K562 (cell line): Measurements from ENCODE around the gene TMEM120B. TPM values are rescaled to one million over a fixed set of nuclear protein-coding genes. Genes with fewer than 3 reads are reported as not detected.

Experiments
- ATAC-seq: fragments of 200-7000 bp; cut with Tn5 transposase; 3 replicates; pipeline ENCODE4 v1.9.1; 2020; ENCODE audit warnings: moderate library complexity
- BruUV-seq: library from RNA; stranded (reverse); fragments of 400-500 nt; replicated peaks from 2 replicates; lab custom pipeline; 2021; lab: Mats Ljungman, UMichigan
- CTCF ChIA-PET: fragments of 300-600 bp; formaldehyde crosslinking; extraction: SDS; loops from one replicate; lab custom pipeline; 2021; ENCODE audit warnings: low intra/inter-chr PET ratio; lab: Yijun Ruan, JAX
- POLR2A ChIA-PET: fragments of 300-600, 350-650 bp; sonication (Branson Sonifier 250); formaldehyde crosslinking; extraction: SDS; loops from one replicate; lab custom pipeline; 2021; ENCODE audit warnings: antibody characterized with exemption, inconsistent platforms; lab: Yijun Ruan, JAX
- DNase-seq, 4 experiments: peaks; one replicate each; pipeline versions ENCODE4 v3.0.0 to v3.0.0-alpha.2; 2011 to 2018; ENCODE audit warnings: low spot score in 3 of 4, mixed read lengths in 3 of 4; ENCODE audit errors: extremely low read depth in 1 of 4
- FAIRE-seq: peaks from 2 replicates; lab custom pipeline; 2011; peaks lifted over from hg19 to GRCh38; lab: Jason Lieb, UNC
- H2AFZ ChIP-seq: 2 replicates; pipeline ENCODE4 v1.6.0; 2011; ENCODE audit warnings: low read depth, low read length, control low read depth, inconsistent platforms
- H3K27ac ChIP-seq: fragments of 200-600 bp; 3 replicates; pipeline ENCODE4 v1.8.0; 2011; ENCODE audit warnings: low read depth, mild to moderate bottlenecking, control low read depth, inconsistent platforms, low read length, moderate library complexity, mixed read lengths; ENCODE audit errors: extremely low read depth
- H3K27me3 ChIP-seq, 2 experiments: fragments of 300-600 bp in 1 of 2; 2 replicates in 1 of 2; 3 replicates in 1 of 2; pipeline versions ENCODE4 v1.6.0 to v1.8.0; 2011; ENCODE audit warnings: inconsistent platforms in 2 of 2, low read length in 2 of 2, mild to moderate bottlenecking in 1 of 2, mixed read lengths in 1 of 2, moderate library complexity in 1 of 2; ENCODE audit not compliant: control insufficient read depth in 2 of 2, insufficient read depth in 2 of 2
- H3K36me3 ChIP-seq: fragments of 300-600 bp; 3 replicates; pipeline ENCODE4 v1.8.0; 2011; ENCODE audit warnings: mild to moderate bottlenecking, low read length, inconsistent platforms; ENCODE audit not compliant: control insufficient read depth, insufficient read depth
- H3K4me1 ChIP-seq, 2 experiments: fragments of 200-600 bp in 1 of 2; replicated peaks in 1 of 2; 2 replicates in 1 of 2; 3 replicates in 1 of 2; pipeline versions ENCODE4 v1.5.1 to v1.8.0; 2011; ENCODE audit warnings: inconsistent platforms in 2 of 2, low read length in 2 of 2, mild to moderate bottlenecking in 1 of 2, mixed read lengths in 1 of 2, moderate library complexity in 1 of 2; ENCODE audit not compliant: control insufficient read depth in 2 of 2, insufficient read depth in 2 of 2
- H3K4me2 ChIP-seq: 2 replicates; pipeline ENCODE4 v1.6.1; 2011; ENCODE audit warnings: low read length, control low read depth, inconsistent platforms, mixed read lengths; ENCODE audit not compliant: insufficient read depth
- H3K4me3 ChIP-seq: fragments of 200-600 bp; sonication (generic), shearing (Covaris generic); 2 replicates; pipeline ENCODE4 v1.5.1; 2016; ENCODE audit warnings: control low read depth, inconsistent platforms
- H3K79me2 ChIP-seq: fragments of 200-600 bp; 3 replicates; pipeline ENCODE4 v1.8.0; 2011; ENCODE audit warnings: low read length, inconsistent platforms; ENCODE audit not compliant: control insufficient read depth, insufficient read depth
- H3K9ac ChIP-seq, 2 experiments: 2 replicates each; pipeline versions ENCODE4 v1.6.0 to v1.6.1; 2011; ENCODE audit warnings: low read depth in 2 of 2, low read length in 2 of 2, control low read depth in 1 of 2, inconsistent platforms in 1 of 2, mild to moderate bottlenecking in 1 of 2, mixed read lengths in 1 of 2; ENCODE audit not compliant: insufficient read depth in 1 of 2
- H3K9me1 ChIP-seq: one replicate; pipeline ENCODE4 v1.6.0; 2011; ENCODE audit warnings: inconsistent platforms, mild to moderate bottlenecking, low read length, moderate library complexity; ENCODE audit not compliant: control insufficient read depth, insufficient read depth
- H3K9me3 ChIP-seq: replicated peaks from 2 replicates; pipeline ENCODE4 v1.5.1; 2011; ENCODE audit warnings: low read depth, low read length, inconsistent platforms; ENCODE audit not compliant: control insufficient read depth, insufficient read depth
- H4K20me1 ChIP-seq: replicated peaks from 2 replicates; pipeline ENCODE4 v1.6.1; 2011; ENCODE audit warnings: low read length, inconsistent platforms, mixed read lengths; ENCODE audit not compliant: control insufficient read depth, insufficient read depth
- BRD4 ChIP-seq: fragments of 200-600 bp; sonication (generic); IDR thresholded peaks from 2 replicates; pipeline ENCODE4 v1.6.1; 2017; ENCODE audit warnings: inconsistent platforms
- CEBPB ChIP-seq: fragments of 450-650 bp; IDR thresholded peaks from 2 replicates; pipeline ENCODE4 v1.6.1; 2016; ENCODE audit warnings: missing genetic modification characterization, missing compliant biosample characterization
- CEBPG ChIP-seq, 3 experiments: fragments of 200-800 bp in 1 of 3; sonication (Bioruptor generic) in 1 of 3; sonication (generic) in 1 of 3; formaldehyde crosslinking in 1 of 3; IDR thresholded peaks in 2 of 3; conservative IDR thresholded peaks in 1 of 3; 2 replicates each; pipeline versions ENCODE4 v1.6.1 to v1.8.0; 2016 to 2022; ENCODE audit warnings: missing compliant biosample characterization in 2 of 3, missing genetic modification characterization in 2 of 3, mild to moderate bottlenecking in 1 of 3, missing genetic modification reagents in 1 of 3
- CREBBP ChIP-seq: IDR thresholded peaks from one replicate; pipeline ENCODE4 v1.6.1; 2012; ENCODE audit warnings: low read depth, mild to moderate bottlenecking, control low read depth, inconsistent platforms, low read length
- CREM ChIP-seq: IDR thresholded peaks from 2 replicates; pipeline ENCODE4 v1.6.1; 2014; ENCODE audit warnings: antibody characterized with exemption, low read depth
- FOXM1 ChIP-seq, 2 experiments: fragments of 450-650 bp in 1 of 2; sonication (generic) in 1 of 2; formaldehyde crosslinking in 1 of 2; IDR thresholded peaks; 2 replicates each; pipeline versions ENCODE4 v1.6.1 to v1.9.0; 2017 to 2022; ENCODE audit warnings: low read depth in 2 of 2, mild to moderate bottlenecking in 2 of 2, missing genetic modification reagents in 1 of 2, moderate library complexity in 1 of 2
- HIVEP1 ChIP-seq: fragments of 250-450 bp; sonication (Bioruptor Pico); IDR thresholded peaks from 2 replicates; pipeline ENCODE4 v1.4.0; 2020; ENCODE audit warnings: mild to moderate bottlenecking
- KDM1A ChIP-seq, 2 experiments: fragments of 450-650 bp; IDR thresholded peaks; 2 replicates each; pipeline ENCODE4 v1.6.1; 2016; ENCODE audit warnings: mild to moderate bottlenecking in 2 of 2
- MAFF ChIP-seq: IDR thresholded peaks from 2 replicates; pipeline ENCODE4 v1.6.1; 2012; ENCODE audit warnings: low read length, improper control_type of control experiment
- NFXL1 ChIP-seq: fragments of 450-650 bp; formaldehyde crosslinking; IDR thresholded peaks from 2 replicates; pipeline ENCODE4 v1.4.0; 2021; ENCODE audit warnings: mild to moderate bottlenecking
- TARDBP ChIP-seq: fragments of 450-650 bp; IDR thresholded peaks from 2 replicates; pipeline ENCODE4 v1.6.1; 2016
- TEAD4 ChIP-seq, 2 experiments: sonication (generic) in 1 of 2; formaldehyde crosslinking in 1 of 2; IDR thresholded peaks; 2 replicates each; pipeline versions ENCODE4 v1.6.1 to v1.8.0; 2012 to 2022; ENCODE audit warnings: borderline replicate concordance in 1 of 2, inconsistent platforms in 1 of 2, low read length in 1 of 2, mild to moderate bottlenecking in 1 of 2, missing genetic modification reagents in 1 of 2
- XRCC3 ChIP-seq: fragments of 450-650 bp; IDR thresholded peaks from 2 replicates; pipeline ENCODE4 v1.6.1; 2017; ENCODE audit warnings: mild to moderate bottlenecking, moderate library complexity
- ZNF23 ChIP-seq: fragments of 250-450 bp; sonication (Bioruptor Pico); IDR thresholded peaks from 2 replicates; pipeline ENCODE4 v1.4.0; 2020; ENCODE audit warnings: mild to moderate bottlenecking
- ZNF408 ChIP-seq: fragments of 250-450 bp; sonication (Bioruptor Pico); IDR thresholded peaks from 2 replicates; pipeline ENCODE4 v1.4.0; 2020; ENCODE audit warnings: low read depth, mild to moderate bottlenecking, moderate library complexity
- ZNF79 ChIP-seq: fragments of 250-450 bp; sonication (Bioruptor Pico); IDR thresholded peaks from 2 replicates; pipeline ENCODE4 v1.4.0; 2020; ENCODE audit warnings: low read depth, mild to moderate bottlenecking, moderate library complexity
- WGBS: fragments of 100-300 bp; shearing (Covaris generic); methylation state at CpG from one replicate; pipeline ENCODE4 v1.1.6; 2016; ENCODE audit warnings: low coverage, mixed read lengths; ENCODE audit not compliant: insufficient coverage; ENCODE audit errors: missing lambda C conversion rate; 5-methylcytosine and 5-hydroxymethylcytosine counted together
- in situ Hi-C: fragments of 300-500 bp; cut with MboI; formaldehyde crosslinking; loops from 4 replicates; pipeline ENCODE4 v1.15.0; 2018; ENCODE audit warnings: inconsistent platforms, mixed read lengths
- intact Hi-C: fragments of 100-400 bp; cut with micrococcal nuclease; formaldehyde crosslinking; loops from 2 replicates; pipeline ENCODE4 v1.14.2; 2022
- polyA plus RNA-seq, 8 experiments: library from polyadenylated mRNA; depleted of rRNA in 4 of 8; stranded (reverse) in 5 of 8; unstranded in 3 of 8; fragments of >200 nt; fragmentation: Nextera tagmentation in 2 of 8; fragmentation: Illumina TruSeq in 1 of 8; extraction: Ambion mirVana in 2 of 8; extraction: Trizol in 1 of 8; gene quantifications; 2 replicates each; pipeline versions ENCODE4 v1.2.1 to v1.2.3, GENCODE V29; 2011 to 2014; ENCODE audit warnings: inconsistent platforms in 1 of 8, missing spikeins in 1 of 8
- total RNA-seq, 7 experiments: library from RNA; depleted of rRNA in 6 of 7; stranded (reverse); fragments of >200 nt in 6 of 7; fragmentation: Illumina TruSeq in 2 of 7; extraction: Trizol in 2 of 7; gene quantifications; 2 replicates each; pipeline versions ENCODE4 v1.2.1 to v1.2.3, GENCODE V29; 2011 to 2021; ENCODE audit warnings: low replicate concordance in 1 of 7
- TF ChIP-seq, protein P1 (sequence below): fragments of 450-650 bp; IDR thresholded peaks from 2 replicates; pipeline ENCODE4 v1.6.1; 2016
- TF ChIP-seq, protein P2 (sequence below): fragments of 250-450 bp; sonication (Bioruptor Pico); IDR thresholded peaks from 2 replicates; pipeline ENCODE4 v1.8.0; 2021; ENCODE audit warnings: borderline replicate concordance, mild to moderate bottlenecking, moderate library complexity; ENCODE audit not compliant: poor library complexity, severe bottlenecking
- TF ChIP-seq, protein P3 (sequence below): fragments of 450-650 bp; IDR thresholded peaks from 2 replicates; pipeline ENCODE4 v1.6.1; 2016; ENCODE audit warnings: borderline replicate concordance

Gene TMEM120B
- total and polyA plus RNA-seq, 9 of the 15 experiments (the other 6 are each of a cell fraction or from before 2014, with no cell fraction given), result 1.7 to 18.6 (median 7.4) TPM

DNA sequence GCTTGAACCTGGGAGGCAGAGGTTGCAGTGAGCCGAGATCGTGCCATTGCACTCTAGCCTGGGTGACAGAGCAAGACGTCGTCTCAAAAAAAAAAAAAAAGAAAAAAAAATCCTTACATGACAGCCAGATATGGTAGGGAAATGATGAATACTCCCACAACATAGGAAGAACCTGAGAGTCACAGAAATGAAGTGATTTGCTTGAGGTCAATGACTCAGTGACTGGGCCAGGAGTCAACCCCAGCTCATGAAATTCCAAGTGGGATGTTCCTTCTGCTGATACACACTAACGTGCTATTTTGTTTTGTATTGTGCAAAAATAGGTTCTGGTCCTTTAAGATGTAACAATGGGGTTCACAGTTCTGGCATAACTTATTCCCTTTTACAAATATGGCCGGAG, 71.9 kb downstream of the TMEM120B start (continued):
- TF ChIP-seq, protein P1, sequence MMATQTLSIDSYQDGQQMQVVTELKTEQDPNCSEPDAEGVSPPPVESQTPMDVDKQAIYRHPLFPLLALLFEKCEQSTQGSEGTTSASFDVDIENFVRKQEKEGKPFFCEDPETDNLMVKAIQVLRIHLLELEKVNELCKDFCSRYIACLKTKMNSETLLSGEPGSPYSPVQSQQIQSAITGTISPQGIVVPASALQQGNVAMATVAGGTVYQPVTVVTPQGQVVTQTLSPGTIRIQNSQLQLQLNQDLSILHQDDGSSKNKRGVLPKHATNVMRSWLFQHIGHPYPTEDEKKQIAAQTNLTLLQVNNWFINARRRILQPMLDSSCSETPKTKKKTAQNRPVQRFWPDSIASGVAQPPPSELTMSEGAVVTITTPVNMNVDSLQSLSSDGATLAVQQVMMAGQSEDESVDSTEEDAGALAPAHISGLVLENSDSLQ, result peak; percentile 14; the same call in 1 of the 2 replicates
- TF ChIP-seq KDM1A (IDR thresholded peaks at IDR 0.05) (peak; percentile 74 to 80; a peak in 3 of 4 replicates), XRCC3 (no peak), ZNF79 (no peak)

DNA sequence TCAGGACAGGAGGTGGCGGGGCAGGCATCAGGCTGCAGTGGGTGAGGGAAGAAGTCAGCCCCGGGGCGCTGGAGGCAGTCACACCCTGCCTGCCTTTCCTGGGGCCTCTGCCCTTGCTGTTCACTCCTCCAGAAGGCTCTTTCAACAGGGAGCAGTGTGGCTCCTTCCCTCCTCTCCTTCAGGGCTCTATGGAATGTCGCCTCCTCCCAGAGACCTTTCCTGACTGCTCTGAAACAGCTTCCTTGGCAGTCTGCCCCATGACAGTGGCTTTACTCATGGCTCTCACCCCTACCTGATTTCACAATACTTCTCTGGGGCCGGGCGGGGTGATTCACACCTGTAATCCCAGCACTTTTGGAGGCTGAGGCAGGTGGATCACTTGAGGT, 73.9 kb downstream of the TMEM120B start:
- no TSS peak for BruUV-seq
- H3K79me2 ChIP-seq, result no peaks in the 10 kb centered on the region
- ATAC-seq (no peak), DNase-seq (no peak), FAIRE-seq (no peak)
- ChIA-PET POLR2A (interaction anchor here (3.8 kb wide), 1 partner anchor 8 kb away, joined by 16 read pairs; the partner anchor contains the start of gene RHOF), CTCF (no interaction called here)
- peak overlapping the region in 1 of 2 experiments; percentile 24; a peak in 1 of 4 replicates for H3K9ac ChIP-seq
- no peak overlapping the region for H3K27ac ChIP-seq
- no peak overlapping the region for H3K4me2 ChIP-seq
- peaks cover 2% of the 10 kb centered on the region for H3K9me1 ChIP-seq
- peaks cover 12 to 32% of the 10 kb centered on the region in 2 experiments for H3K4me1 ChIP-seq
- no peaks in the 10 kb centered on the region for H3K27me3 ChIP-seq
- no peaks in the 10 kb centered on the region for H3K9me3 ChIP-seq
- intact Hi-C loops, result no loop called here
- H3K36me3 ChIP-seq, result no peaks in the 10 kb centered on the region
- H2AFZ ChIP-seq, result no peak overlapping the region
- in situ Hi-C loops, result no loop called here
- peaks cover 17% of the 10 kb centered on the region for H4K20me1 ChIP-seq
- WGBS, result 59% methylated on average over 6 of the region's 6 CpGs
- H3K4me3 ChIP-seq, result no peak overlapping the region
- TF ChIP-seq, protein P2, sequence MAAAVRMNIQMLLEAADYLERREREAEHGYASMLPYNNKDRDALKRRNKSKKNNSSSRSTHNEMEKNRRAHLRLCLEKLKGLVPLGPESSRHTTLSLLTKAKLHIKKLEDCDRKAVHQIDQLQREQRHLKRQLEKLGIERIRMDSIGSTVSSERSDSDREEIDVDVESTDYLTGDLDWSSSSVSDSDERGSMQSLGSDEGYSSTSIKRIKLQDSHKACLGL (CRISPR knock-in tag), result no peak
- TF ChIP-seq CREBBP, result no peak
- no peak for TF ChIP-seq ZNF23 (CRISPR knock-in tag)
- TF ChIP-seq FOXM1 (IDR thresholded peaks at IDR 0.05; ENCODE audit: low read depth), result no peak
- TF ChIP-seq FOXM1 (CRISPR knock-in tag; IDR thresholded peaks at IDR 0.05; ENCODE audit: low read depth), result no peak
- TF ChIP-seq, protein P3, sequence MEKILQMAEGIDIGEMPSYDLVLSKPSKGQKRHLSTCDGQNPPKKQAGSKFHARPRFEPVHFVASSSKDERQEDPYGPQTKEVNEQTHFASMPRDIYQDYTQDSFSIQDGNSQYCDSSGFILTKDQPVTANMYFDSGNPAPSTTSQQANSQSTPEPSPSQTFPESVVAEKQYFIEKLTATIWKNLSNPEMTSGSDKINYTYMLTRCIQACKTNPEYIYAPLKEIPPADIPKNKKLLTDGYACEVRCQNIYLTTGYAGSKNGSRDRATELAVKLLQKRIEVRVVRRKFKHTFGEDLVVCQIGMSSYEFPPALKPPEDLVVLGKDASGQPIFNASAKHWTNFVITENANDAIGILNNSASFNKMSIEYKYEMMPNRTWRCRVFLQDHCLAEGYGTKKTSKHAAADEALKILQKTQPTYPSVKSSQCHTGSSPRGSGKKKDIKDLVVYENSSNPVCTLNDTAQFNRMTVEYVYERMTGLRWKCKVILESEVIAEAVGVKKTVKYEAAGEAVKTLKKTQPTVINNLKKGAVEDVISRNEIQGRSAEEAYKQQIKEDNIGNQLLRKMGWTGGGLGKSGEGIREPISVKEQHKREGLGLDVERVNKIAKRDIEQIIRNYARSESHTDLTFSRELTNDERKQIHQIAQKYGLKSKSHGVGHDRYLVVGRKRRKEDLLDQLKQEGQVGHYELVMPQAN, result no peak
- TF ChIP-seq TEAD4 (IDR thresholded peaks at IDR 0.05; ENCODE audit: low read length), result no peak
- TF ChIP-seq TEAD4 (CRISPR knock-in tag; IDR thresholded peaks at IDR 0.05; ENCODE audit: borderline replicate concordance), result no peak
- TF ChIP-seq HIVEP1 (CRISPR knock-in tag), result no peak
- TF ChIP-seq CEBPG (CRISPR knock-in tag; IDR thresholded peaks at IDR 0.05), result no peak
- TF ChIP-seq CEBPG (tag; conservative IDR thresholded peaks at IDR 0.05 in 1 of 2, IDR thresholded peaks at IDR 0.05 in 1 of 2), result 0 out of 4 replicates have a peak, but pooled peaks have one; percentile 30 to 41
- TF ChIP-seq MAFF, result no peak
- no peak for TF ChIP-seq BRD4
- TF ChIP-seq ZNF408 (CRISPR knock-in tag), result no peak
- no peak for TF ChIP-seq CREM
- no peak for TF ChIP-seq NFXL1 (CRISPR knock-in tag)
- no peak for TF ChIP-seq TARDBP
- TF ChIP-seq CEBPB, result peak; percentile 84
